Retinal pigment epithelial cell (primary cell): ENCODE measurements around the gene NAA60.
"Not testable (repeated sequence)": the region's sequence is repeated elsewhere in the genome, so short reads cannot be mapped to it uniquely, and the experiment has no call there.

Source experiments
- DNase-seq: peaks from one replicate; pipeline ENCODE4 v3.0.0-alpha.2; 2010; ENCODE audit warnings: low read depth
- H3K4me3 ChIP-seq: 2 replicates; pipeline ENCODE4 v1.5.1; 2011; ENCODE audit warnings: mild to moderate bottlenecking, low read length, control low read depth, moderate library complexity
- TF ChIP-seq, protein P1 (sequence below): conservative IDR thresholded peaks from 2 replicates; pipeline ENCODE4 v1.5.1; 2011; ENCODE audit warnings: low read depth, low read length, control low read depth, inconsistent platforms

NAA60 gene

DNA sequence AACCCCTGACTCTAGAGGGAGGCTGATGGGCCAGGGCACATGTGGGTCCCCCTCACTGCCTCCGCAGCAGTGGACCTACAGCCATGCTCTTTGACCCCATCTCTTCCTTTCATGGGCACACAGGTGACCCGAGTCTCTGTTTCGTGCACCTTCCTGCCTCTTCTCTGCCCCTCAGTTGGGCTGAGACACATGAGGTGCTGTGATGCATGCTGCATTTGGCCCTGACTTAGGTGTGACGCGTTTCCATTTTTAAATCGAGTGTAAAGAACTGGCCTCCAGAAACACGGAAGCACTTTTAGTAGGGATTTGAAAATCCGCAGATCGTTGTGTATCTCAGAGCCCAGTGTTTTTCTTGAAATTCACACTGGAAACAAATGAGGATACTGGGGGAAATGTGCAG lies 27.2 kb downstream of the NAA60 start:
- TF ChIP-seq, protein P1, sequence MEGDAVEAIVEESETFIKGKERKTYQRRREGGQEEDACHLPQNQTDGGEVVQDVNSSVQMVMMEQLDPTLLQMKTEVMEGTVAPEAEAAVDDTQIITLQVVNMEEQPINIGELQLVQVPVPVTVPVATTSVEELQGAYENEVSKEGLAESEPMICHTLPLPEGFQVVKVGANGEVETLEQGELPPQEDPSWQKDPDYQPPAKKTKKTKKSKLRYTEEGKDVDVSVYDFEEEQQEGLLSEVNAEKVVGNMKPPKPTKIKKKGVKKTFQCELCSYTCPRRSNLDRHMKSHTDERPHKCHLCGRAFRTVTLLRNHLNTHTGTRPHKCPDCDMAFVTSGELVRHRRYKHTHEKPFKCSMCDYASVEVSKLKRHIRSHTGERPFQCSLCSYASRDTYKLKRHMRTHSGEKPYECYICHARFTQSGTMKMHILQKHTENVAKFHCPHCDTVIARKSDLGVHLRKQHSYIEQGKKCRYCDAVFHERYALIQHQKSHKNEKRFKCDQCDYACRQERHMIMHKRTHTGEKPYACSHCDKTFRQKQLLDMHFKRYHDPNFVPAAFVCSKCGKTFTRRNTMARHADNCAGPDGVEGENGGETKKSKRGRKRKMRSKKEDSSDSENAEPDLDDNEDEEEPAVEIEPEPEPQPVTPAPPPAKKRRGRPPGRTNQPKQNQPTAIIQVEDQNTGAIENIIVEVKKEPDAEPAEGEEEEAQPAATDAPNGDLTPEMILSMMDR: no peak
- no peak overlapping the region for H3K4me3 ChIP-seq
- DNase-seq: no peak

DNA sequence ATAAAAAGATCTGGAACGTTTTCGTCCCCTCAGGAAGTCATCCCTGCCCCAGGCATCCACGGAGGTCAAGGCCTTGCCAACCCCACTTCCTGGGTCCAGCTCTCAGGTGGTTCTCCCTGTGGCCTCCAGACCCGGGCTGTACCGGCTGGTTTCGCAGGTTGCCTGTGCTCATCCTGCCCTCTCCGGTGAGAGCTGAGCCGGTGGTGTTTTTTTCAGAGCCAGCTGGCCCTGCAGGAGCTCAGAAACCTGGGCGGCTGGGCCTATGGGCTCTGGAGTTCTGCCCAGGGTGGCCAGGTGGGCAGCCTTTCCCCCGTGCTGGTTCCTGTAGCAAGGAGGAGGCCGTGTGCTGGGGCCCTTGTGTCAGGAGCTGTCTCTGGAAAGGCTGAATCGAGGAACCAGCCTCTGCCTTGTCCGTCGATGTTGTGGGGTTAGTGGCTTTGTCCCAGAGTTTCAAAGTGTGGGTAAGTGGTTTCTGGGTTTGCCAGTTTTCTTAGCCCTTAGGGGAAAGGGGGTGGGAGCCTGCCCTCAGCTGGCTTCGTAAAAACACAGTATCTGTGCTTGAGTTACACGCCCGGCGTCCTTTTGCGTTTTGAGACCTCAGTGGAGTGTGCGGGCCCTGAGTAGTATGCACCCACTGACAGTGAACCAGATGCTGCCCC lies 28.2 kb downstream of the NAA60 start:
- H3K4me3 ChIP-seq: no peak overlapping the region
- DNase-seq: no peak
- TF ChIP-seq, protein P1: no peak

DNA sequence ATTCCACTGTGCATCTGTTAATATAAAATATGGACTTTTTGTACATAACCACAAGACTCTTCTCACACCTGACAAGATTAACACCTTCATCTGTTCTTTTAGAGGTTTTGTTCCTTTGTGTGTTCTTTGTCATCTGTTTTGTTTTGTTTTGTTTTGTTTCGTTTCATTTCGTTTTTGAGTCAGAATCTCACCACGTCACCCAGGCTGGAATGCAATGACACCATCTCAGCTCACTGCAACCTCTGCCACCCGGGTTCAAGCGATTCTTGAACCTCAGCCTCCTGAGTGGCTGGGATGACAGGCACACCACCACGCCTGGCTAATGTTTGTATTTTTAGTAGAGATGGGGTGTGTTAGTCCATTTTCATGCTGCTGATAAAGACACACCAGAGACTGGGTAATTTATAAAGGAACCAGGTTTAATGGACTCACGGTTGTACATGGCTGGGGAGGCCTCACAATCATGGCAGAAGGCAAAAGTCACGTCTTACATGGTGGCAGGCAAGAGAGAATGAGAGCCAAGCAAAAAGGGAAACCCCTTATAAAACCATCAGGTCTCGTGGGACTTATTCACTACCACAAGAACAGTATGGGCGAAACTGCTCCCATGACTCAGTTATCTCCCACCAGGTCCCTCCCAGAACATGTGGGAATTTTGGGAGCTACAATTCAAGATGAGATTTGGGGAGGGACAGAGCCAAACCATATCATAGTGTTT lies 29.6 kb downstream of the NAA60 start:
- no peak for DNase-seq
- H3K4me3 ChIP-seq: no peak overlapping the region
- TF ChIP-seq, protein P1: no peak

DNA sequence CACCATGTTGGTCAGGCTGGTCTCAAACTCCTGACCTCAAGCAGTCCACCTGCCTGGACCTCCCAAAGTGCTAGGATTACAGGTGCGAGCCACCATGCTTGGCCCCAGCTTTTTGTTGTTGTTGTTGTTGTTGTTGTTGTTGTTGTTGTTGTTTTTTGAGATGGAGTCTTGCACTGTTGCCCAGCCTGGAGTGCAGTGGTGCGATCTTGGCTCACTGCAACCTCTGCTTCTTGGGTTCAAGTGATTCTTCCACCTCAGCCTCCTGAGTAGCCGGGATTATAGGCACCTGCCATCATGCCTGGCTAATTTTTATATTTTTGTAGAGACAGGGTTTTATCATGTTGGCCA lies 30.1 kb downstream of the NAA60 start:
- H3K4me3 ChIP-seq, DNase-seq: not testable (repeated sequence)

DNA sequence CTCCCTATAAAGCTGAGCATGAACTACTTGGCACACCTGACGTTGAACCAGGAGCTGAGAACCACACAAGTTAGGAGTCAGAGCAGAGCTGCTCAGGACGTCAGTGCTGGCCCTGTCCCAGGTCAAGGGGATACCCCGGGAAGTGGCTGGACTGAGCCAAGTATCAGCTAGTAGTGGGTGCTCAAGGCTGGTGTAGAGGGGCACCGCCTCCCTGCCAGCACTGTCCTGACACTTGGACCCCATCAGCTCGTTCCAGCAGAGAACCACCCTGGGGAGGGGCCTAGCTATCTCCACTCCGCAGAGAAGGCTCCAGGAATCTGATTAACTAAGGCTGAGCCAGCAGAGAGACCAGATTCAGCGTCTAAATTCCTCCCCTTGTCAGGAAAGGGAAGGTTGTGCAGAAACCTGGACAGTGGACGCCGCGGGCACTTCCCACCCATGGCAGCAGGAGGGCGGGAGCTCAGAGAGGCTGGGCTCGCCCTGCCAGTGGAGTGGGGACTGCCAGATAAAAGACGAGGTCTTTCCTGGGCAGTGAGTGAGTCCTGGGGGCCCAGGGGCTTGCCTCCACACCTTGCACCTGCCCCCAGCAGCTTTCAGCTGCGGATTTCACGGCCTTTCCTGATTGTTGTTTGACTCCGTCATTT lies 30.8 kb downstream of the NAA60 start:
- no peak overlapping the region for H3K4me3 ChIP-seq
- TF ChIP-seq, protein P1: no peak
- DNase-seq: no peak

DNA sequence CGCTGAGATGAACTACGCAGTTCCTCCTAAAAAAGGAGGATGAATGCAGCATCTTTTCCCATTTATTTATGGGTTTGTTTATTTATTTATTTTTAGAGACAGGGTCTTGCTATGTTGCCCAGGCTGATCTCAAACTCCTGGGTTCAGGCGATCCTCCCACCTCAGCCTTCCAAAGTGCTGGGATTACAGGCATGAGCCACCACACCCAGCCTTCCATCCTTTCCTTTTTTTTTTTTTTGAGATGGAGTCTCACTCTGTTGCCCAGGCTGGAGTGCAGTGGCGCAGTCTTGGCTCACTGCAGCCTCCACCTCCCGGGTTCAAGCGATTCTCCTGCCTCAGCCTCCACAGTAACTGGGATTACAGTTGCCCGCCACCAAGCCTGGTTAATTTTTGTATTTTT lies 31.4 kb downstream of the NAA60 start:
- DNase-seq, H3K4me3 ChIP-seq: not testable (repeated sequence)

DNA sequence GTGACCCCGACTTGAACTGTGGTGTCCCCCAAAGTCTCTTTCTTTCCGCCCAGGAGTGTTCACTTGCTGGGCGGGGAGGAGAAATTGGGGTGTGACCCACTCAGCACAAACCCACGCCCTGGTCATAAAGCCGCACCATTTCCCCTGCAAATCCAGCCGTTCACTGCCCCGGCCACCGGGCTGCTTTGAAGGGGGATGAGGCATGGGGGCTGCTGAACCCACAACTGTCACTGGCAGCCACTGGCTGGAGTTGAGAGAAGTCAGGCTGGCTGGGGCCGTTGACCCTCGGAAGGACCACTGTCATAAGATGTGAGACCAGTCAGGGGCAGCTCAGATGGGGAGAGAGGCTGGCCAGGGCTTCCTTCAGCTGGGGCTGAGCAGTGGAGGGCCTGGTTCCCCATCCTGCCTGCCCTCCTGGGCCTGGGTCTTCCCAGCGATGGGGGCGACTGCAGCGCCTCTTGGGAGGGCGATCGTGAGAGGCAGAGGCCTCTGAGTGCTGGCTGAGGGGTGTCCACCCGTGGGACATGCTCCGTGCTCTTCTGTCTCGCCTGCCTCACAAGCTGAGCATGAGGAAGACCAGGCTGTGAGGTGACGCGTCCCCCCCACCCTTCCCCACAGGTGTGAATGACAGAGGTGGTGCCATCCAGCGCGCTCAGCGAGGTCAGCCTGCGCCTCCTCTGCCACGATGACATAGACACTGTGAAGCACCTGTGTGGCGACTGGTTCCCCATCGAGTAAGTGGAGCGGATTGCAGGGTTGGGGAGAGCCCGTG lies 32.3 kb downstream of the NAA60 start:
- DNase-seq: no peak

More for the DNA sequence above, 32.3 kb downstream of the NAA60 start:
- no peak overlapping the region for H3K4me3 ChIP-seq
- TF ChIP-seq, protein P1: no peak
